Measurements from ENCODE around the gene BICRAL. TPM values are rescaled to one million over a fixed set of nuclear protein-coding genes. Genes with fewer than 3 reads are reported as not detected.
A peak's percentile ranks its signal among the peaks of the same experiment; 100 is the strongest.

The BICRAL gene
- total RNA-seq, 4 donors from 2014 or later, result 14.7 to 34.8 (median 21.5) TPM

GRCh38 chr6:42742116-42742894 lies 39.5 kb upstream of the BICRAL start:
- peaks cover 8 to 15% (median 13%) of the 10 kb centered on the region in 4 donors for H3K4me1 ChIP-seq
- 80% methylated on average over 5 of the region's 5 CpGs; no CpG with 5 or more reads in 1 of the 2 donors for WGBS, 2 donors (ENCODE audit: low coverage in 1 of 2)
- in situ Hi-C loops (cut with MboI; ENCODE audit: low pct_ligation_motif_present in 1 of 4, low pct_unique_long_range_greater_than_20kb in 1 of 4, low sequenced_read_pairs in 3 of 4), result loop anchor here in 2 of 4 donors (25.0 kb wide), 2 partner anchors 120 to 145 kb away; partner anchors contain the start of gene RPL7L1 (in 1 of the 2)
- no peaks in the 10 kb centered on the region for H3K27me3 ChIP-seq
- no peak overlapping the region for H3K27ac ChIP-seq
- TF ChIP-seq POLR2AphosphoS5 (IDR thresholded peaks at IDR 0.05) (no peak), CTCF (IDR thresholded peaks at IDR 0.05) (no peak), POLR2A (IDR thresholded peaks at IDR 0.05) (no peak), EP300 (IDR thresholded peaks at IDR 0.05; ENCODE audit: low read depth) (no peak)
- H3K9me3 ChIP-seq, result no peaks in the 10 kb centered on the region
- no peak for DNase-seq
- H3K4me3 ChIP-seq, result no peak overlapping the region
- no peaks in the 10 kb centered on the region for H3K36me3 ChIP-seq
- intact Hi-C loops (cut with DNase I; ENCODE audit: low total_unique reads), result no loop called here

- intact Hi-C loops (cut with DNase I; ENCODE audit: low total_unique reads), result no loop called here
- Histone ChIP-seq H3K9me3 (no peaks in the 10 kb centered on the region), H3K4me3 (peak overlapping the region; percentile 86 to 98 (median 91)), H3K27me3 (no peaks in the 10 kb centered on the region), H3K36me3 (no peaks in the 10 kb centered on the region), H3K27ac (peak overlapping the region; percentile 95 to 99 (median 98)), H3K4me1 (peaks cover 16 to 27% (median 24%) of the 10 kb centered on the region in 4 donors)
- TF ChIP-seq POLR2A (IDR thresholded peaks at IDR 0.05), result no peak
- TF ChIP-seq POLR2AphosphoS5 (IDR thresholded peaks at IDR 0.05), result no peak
- no peak for TF ChIP-seq EP300 (IDR thresholded peaks at IDR 0.05; ENCODE audit: low read depth)
- no peak for TF ChIP-seq CTCF (IDR thresholded peaks at IDR 0.05)
- WGBS, 2 donors (ENCODE audit: low coverage in 1 of 2), result 60 to 72% methylated on average over 3 to 21 of the region's 21 CpGs
- DNase-seq, result no peak
- in situ Hi-C loops (cut with MboI; ENCODE audit: low pct_ligation_motif_present in 1 of 4, low pct_unique_long_range_greater_than_20kb in 1 of 4, low sequenced_read_pairs in 3 of 4), result loop anchor here in 2 of 4 donors (25.0 kb wide), 2 partner anchors 118 to 143 kb away; partner anchors contain the start of gene RPL7L1 (in 1 of the 2)
These were observed 37.4 kb upstream of the BICRAL start for GRCh38 chr6:42744351-42744893.

- TF ChIP-seq POLR2A (IDR thresholded peaks at IDR 0.05), result no peak
- no peak for TF ChIP-seq EP300 (IDR thresholded peaks at IDR 0.05; ENCODE audit: low read depth)
- no peak for TF ChIP-seq CTCF (IDR thresholded peaks at IDR 0.05)
- no peak for TF ChIP-seq POLR2AphosphoS5 (IDR thresholded peaks at IDR 0.05)
- in situ Hi-C loops (cut with MboI; ENCODE audit: low pct_ligation_motif_present in 1 of 4, low pct_unique_long_range_greater_than_20kb in 1 of 4, low sequenced_read_pairs in 3 of 4) (loop anchor here in 2 of 4 donors (25.0 kb wide), 2 partner anchors 117 to 142 kb away; partner anchors contain the start of gene RPL7L1 (in 1 of the 2)), intact Hi-C loops (cut with DNase I; ENCODE audit: low total_unique reads) (loop anchor here (5.0 kb wide), 1 partner anchor 132 kb away; the partner anchor contains the start of gene RPL7L1)
- Histone ChIP-seq H3K4me3 (peak overlapping the region; percentile 86 to 98 (median 91)), H3K27me3 (no peaks in the 10 kb centered on the region), H3K9me3 (no peaks in the 10 kb centered on the region), H3K36me3 (no peaks in the 10 kb centered on the region), H3K4me1 (peaks cover 16 to 27% (median 24%) of the 10 kb centered on the region in 4 donors), H3K27ac (peak overlapping the region; percentile 95 to 99 (median 98))
- WGBS, 2 donors (ENCODE audit: low coverage in 1 of 2), result 1 to 20% methylated on average over 1 to 29 of the region's 29 CpGs
- peak; percentile 41 for DNase-seq
These were observed 36.7 kb upstream of the BICRAL start for GRCh38 chr6:42745083-42745639.
